Measurements from ENCODE around the gene SEMA5A. TPM values are rescaled to one million over a fixed set of nuclear protein-coding genes. Genes with fewer than 3 reads are reported as not detected.

The SEMA5A gene
- total RNA-seq, 2 experiments from 2014 or later: 0.12 TPM

GRCh38 chr5:9453480-9454011 is 92.3 kb downstream of the SEMA5A start:
- Mint-ChIP-seq H3K27me3 (no peaks in the 10 kb centered on the region), H3K27ac (no peak overlapping the region), H3K4me3 (no peak overlapping the region), H3K9me3 (peaks cover 2% of the 10 kb centered on the region), H3K4me1 (no peaks in the 10 kb centered on the region), H3K36me3 (ENCODE audit: low read depth) (no peaks in the 10 kb centered on the region)
- ChIA-PET POLR2A (no interaction called here), CTCF (no interaction called here)
- no peak for DNase-seq

DNA sequence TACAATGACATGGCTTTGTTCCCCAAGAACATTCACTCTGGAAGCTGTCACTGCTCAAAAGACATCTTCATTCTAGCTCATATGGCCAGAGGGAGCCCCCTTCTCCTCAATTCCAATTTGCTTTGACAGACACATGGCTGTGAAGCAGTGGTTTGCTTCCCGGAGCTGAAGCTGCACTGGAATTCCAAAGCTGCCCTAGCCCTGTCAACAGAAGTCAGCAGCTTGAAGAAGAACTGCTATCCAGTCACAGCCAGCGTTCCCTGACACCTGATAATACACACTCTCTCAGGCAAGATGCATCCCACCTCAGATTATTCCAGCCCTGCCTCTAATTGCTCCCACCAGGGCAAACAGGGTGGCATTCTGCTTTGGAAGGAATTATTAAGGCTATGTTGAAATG is 93.7 kb downstream of the SEMA5A start:
- DNase-seq: no peak
- Mint-ChIP-seq H3K27me3 (no peaks in the 10 kb centered on the region), H3K36me3 (ENCODE audit: low read depth) (no peaks in the 10 kb centered on the region), H3K9me3 (peaks cover 9% of the 10 kb centered on the region), H3K4me1 (no peaks in the 10 kb centered on the region), H3K4me3 (no peak overlapping the region), H3K27ac (no peak overlapping the region)
- POLR2A ChIA-PET: no interaction called here
- CTCF ChIA-PET: interaction anchor here (1.2 kb wide), 1 partner anchor 17 kb away, joined by 3 read pairs; no protein-coding TSS in a partner anchor

DNA sequence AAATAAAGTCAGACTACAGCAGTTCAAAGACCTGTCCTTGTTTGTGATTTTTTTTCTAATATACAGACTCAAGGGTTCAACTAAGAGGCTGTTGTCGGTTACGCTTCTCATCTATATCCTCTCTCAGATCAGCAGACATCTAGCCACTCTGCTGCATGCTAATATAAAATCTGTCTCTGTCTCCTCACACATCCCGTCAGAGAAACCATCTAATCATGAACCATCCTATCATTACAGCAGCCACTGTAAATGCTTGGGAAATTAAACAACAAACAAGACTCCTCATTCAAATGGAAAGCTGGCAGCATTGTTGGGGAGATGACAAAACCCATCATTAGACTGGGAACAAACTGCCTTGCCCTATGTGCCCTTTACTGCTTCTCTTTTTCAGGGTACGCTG is 94.8 kb downstream of the SEMA5A start:
- Mint-ChIP-seq H3K4me3 (no peak overlapping the region), H3K36me3 (ENCODE audit: low read depth) (no peaks in the 10 kb centered on the region), H3K27ac (no peak overlapping the region), H3K27me3 (no peaks in the 10 kb centered on the region), H3K9me3 (peaks cover 11% of the 10 kb centered on the region), H3K4me1 (no peaks in the 10 kb centered on the region)
- ChIA-PET POLR2A (no interaction called here), CTCF (interaction anchor here (1.2 kb wide), 1 partner anchor 16 kb away, joined by 3 read pairs; no protein-coding TSS in a partner anchor)
- DNase-seq: no peak

DNA sequence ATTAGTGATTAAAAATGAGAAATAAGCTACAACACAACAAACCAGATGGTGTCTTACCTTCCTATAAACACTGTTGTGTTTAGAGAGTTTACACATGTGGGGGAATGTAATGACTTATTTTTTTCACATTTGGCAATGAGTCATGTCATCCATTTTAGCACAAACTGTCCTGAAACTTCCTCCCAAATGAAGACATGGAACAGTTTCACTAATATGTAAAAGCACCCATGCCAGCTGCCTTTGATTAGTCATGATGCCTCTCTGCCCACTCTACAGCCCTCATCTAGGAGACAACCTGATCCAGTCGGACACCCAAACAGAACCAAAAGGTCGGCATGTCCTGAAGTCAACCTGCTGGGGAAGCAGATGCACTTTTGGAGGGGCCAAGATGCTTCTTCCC is 98.2 kb downstream of the SEMA5A start:
- Mint-ChIP-seq H3K27ac (no peak overlapping the region), H3K4me1 (no peaks in the 10 kb centered on the region), H3K36me3 (ENCODE audit: low read depth) (no peaks in the 10 kb centered on the region), H3K9me3 (peaks cover 20% of the 10 kb centered on the region), H3K4me3 (no peak overlapping the region), H3K27me3 (no peaks in the 10 kb centered on the region)
- DNase-seq: no peak
- ChIA-PET POLR2A (no interaction called here), CTCF (no interaction called here)

- POLR2A ChIA-PET: no interaction called here
- no peaks in the 10 kb centered on the region for H3K36me3 Mint-ChIP-seq (ENCODE audit: low read depth)
- no peak for DNase-seq
- no peak overlapping the region for H3K27ac Mint-ChIP-seq
- peaks cover 20% of the 10 kb centered on the region for H3K9me3 Mint-ChIP-seq
- no peaks in the 10 kb centered on the region for H3K27me3 Mint-ChIP-seq
- CTCF ChIA-PET: no interaction called here
- H3K4me3 Mint-ChIP-seq: no peak overlapping the region
- H3K4me1 Mint-ChIP-seq: no peaks in the 10 kb centered on the region
Observed at GRCh38 chr5:9445826-9446388, 100.0 kb downstream of the SEMA5A start.

- CTCF ChIA-PET: interaction anchor here (1.2 kb wide), 1 partner anchor 12 kb away, joined by 3 read pairs; no protein-coding TSS in a partner anchor
- Mint-ChIP-seq H3K36me3 (ENCODE audit: low read depth) (no peaks in the 10 kb centered on the region), H3K27ac (no peak overlapping the region), H3K4me3 (no peak overlapping the region), H3K27me3 (no peaks in the 10 kb centered on the region), H3K9me3 (peaks cover 20% of the 10 kb centered on the region), H3K4me1 (no peaks in the 10 kb centered on the region)
- no peak for DNase-seq
- POLR2A ChIA-PET: no interaction called here
Observed at GRCh38 chr5:9444346-9444745, 101.5 kb downstream of the SEMA5A start.

GRCh38 chr5:9441610-9442009 is 104.3 kb downstream of the SEMA5A start:
- ChIA-PET CTCF (no interaction called here), POLR2A (no interaction called here)
- H3K9me3 Mint-ChIP-seq: peaks cover 8% of the 10 kb centered on the region
- no peak overlapping the region for H3K27ac Mint-ChIP-seq
- H3K4me1 Mint-ChIP-seq: no peaks in the 10 kb centered on the region
- no peaks in the 10 kb centered on the region for H3K27me3 Mint-ChIP-seq
- H3K36me3 Mint-ChIP-seq (ENCODE audit: low read depth): no peaks in the 10 kb centered on the region
- no peak overlapping the region for H3K4me3 Mint-ChIP-seq
- DNase-seq: no peak

GRCh38 chr5:9440517-9440916 is 105.4 kb downstream of the SEMA5A start:
- no peaks in the 10 kb centered on the region for H3K36me3 Mint-ChIP-seq (ENCODE audit: low read depth)
- CTCF ChIA-PET: no interaction called here
- DNase-seq: no peak
- H3K4me3 Mint-ChIP-seq: no peak overlapping the region
- POLR2A ChIA-PET: no interaction called here
- H3K9me3 Mint-ChIP-seq: peaks cover 6% of the 10 kb centered on the region
- H3K27ac Mint-ChIP-seq: no peak overlapping the region
- H3K27me3 Mint-ChIP-seq: no peaks in the 10 kb centered on the region
- no peaks in the 10 kb centered on the region for H3K4me1 Mint-ChIP-seq

DNA sequence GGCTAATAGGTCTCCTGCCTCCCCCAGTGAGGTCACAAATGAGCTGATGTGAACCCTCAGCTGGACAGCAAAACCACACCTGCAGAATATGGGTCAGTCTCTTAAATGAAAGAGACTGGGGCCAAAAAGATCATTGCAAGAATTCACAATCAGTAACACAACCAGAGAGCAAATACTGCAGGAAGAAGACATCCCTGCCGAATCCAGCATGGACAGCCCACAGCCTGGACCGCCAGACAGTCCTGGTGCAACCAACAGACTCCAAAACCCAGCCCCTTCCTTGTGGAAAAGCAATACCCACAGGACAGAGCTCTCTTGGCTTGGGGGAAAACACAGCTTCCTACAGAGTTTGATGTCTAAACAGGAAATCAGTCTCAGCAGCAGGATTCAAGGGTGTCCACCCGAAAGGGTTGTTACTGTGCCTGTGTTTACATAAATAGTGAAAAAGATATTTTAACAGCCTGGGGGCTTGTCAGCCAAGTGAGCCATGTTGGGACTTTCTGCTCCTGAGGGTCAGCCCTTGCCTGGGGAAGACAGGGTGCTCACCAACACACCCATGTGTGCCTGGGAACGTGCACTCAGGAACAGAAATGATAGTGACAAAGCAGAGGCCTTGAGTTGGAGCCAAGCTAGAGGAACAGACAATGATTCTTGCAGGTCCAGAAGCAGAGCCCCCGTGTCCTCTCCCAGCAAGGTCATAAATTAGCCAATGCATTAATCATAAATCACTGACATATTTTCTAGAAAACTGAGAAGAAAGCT is 106.2 kb downstream of the SEMA5A start:
- Mint-ChIP-seq H3K4me3 (no peak overlapping the region), H3K27ac (no peak overlapping the region), H3K36me3 (ENCODE audit: low read depth) (no peaks in the 10 kb centered on the region), H3K9me3 (peaks cover 6% of the 10 kb centered on the region), H3K27me3 (no peaks in the 10 kb centered on the region), H3K4me1 (no peaks in the 10 kb centered on the region)
- ChIA-PET CTCF (no interaction called here), POLR2A (no interaction called here)
- no peak for DNase-seq

- CTCF ChIA-PET: no interaction called here
- POLR2A ChIA-PET: no interaction called here
- no peak for DNase-seq
- no peak overlapping the region for H3K27ac Mint-ChIP-seq
- H3K9me3 Mint-ChIP-seq: peaks cover 2% of the 10 kb centered on the region
- no peaks in the 10 kb centered on the region for H3K36me3 Mint-ChIP-seq (ENCODE audit: low read depth)
- no peak overlapping the region for H3K4me3 Mint-ChIP-seq
- no peaks in the 10 kb centered on the region for H3K27me3 Mint-ChIP-seq
- H3K4me1 Mint-ChIP-seq: no peaks in the 10 kb centered on the region
Observed at GRCh38 chr5:9438596-9439354, 107.1 kb downstream of the SEMA5A start.

- DNase-seq: no peak
- H3K27ac Mint-ChIP-seq: no peak overlapping the region
Observed at GRCh38 chr5:9437741-9438240, 108.1 kb downstream of the SEMA5A start.

DNA sequence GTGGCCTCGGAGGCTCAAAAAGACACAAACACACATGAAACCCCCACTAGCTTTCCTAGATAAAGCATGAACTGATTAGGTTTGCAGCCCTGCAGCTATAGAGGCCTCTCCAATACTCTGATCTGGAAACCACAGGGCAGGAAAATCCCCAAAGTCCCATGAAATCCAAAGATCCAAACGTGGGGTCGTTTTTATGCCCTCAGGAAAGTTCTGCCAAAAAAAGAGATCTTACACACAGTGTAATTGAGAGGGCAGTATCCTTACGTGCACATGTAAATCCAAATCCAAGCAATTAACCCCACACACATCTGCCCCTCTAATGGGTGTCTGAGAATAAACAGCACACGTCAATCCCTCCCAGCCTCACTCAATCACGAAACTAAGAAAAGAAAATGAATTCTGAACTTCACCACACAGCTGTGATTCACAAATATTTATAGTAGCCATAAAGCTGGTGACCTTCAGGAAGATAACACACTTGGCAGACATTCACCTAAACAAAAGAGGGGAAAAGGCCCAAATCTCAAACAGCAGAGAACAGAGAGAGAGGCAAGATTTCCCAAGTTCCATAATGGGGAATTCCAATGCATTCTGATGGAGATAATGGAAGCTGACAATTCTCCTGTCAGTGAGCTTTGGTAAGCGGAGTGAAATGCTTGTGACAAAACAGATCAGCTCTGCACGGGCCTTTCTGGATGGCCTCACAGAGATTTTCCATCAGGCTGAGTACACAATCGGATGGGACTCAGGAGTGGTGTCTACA is 114.2 kb downstream of the SEMA5A start:
- H3K9me3 Mint-ChIP-seq: no peaks in the 10 kb centered on the region
- no peaks in the 10 kb centered on the region for H3K27me3 Mint-ChIP-seq
- CTCF ChIA-PET: interaction anchor here (1.6 kb wide), 1 partner anchor 8 kb away, joined by 3 read pairs; no protein-coding TSS in a partner anchor
- H3K36me3 Mint-ChIP-seq (ENCODE audit: low read depth): no peaks in the 10 kb centered on the region
- H3K4me3 Mint-ChIP-seq: no peak overlapping the region
- DNase-seq: no peak
- no peak overlapping the region for H3K27ac Mint-ChIP-seq
- H3K4me1 Mint-ChIP-seq: no peaks in the 10 kb centered on the region
- POLR2A ChIA-PET: no interaction called here

More at GRCh38 chr5:9437741-9438240, 108.1 kb downstream of the SEMA5A start:
- H3K36me3 Mint-ChIP-seq (ENCODE audit: low read depth): no peaks in the 10 kb centered on the region
- no peak overlapping the region for H3K4me3 Mint-ChIP-seq
- CTCF ChIA-PET: no interaction called here
- no peaks in the 10 kb centered on the region for H3K9me3 Mint-ChIP-seq
- POLR2A ChIA-PET: no interaction called here
- no peaks in the 10 kb centered on the region for H3K27me3 Mint-ChIP-seq
- no peaks in the 10 kb centered on the region for H3K4me1 Mint-ChIP-seq

GRCh38 chr5:9431151-9431495 is 114.8 kb downstream of the SEMA5A start:
- no peak for DNase-seq
- Mint-ChIP-seq H3K27me3 (no peaks in the 10 kb centered on the region), H3K27ac (no peak overlapping the region), H3K4me1 (no peaks in the 10 kb centered on the region), H3K4me3 (no peak overlapping the region), H3K36me3 (ENCODE audit: low read depth) (no peaks in the 10 kb centered on the region), H3K9me3 (no peaks in the 10 kb centered on the region)
- ChIA-PET CTCF (no interaction called here), POLR2A (no interaction called here)
